Measurements from ENCODE around the gene BEGAIN. TPM values are rescaled to one million over a fixed set of nuclear protein-coding genes. Genes with fewer than 3 reads are reported as not detected.

BEGAIN gene
- polyA plus RNA-seq, 2 of the 4 experiments (the other 2 are of a cell fraction) = 1.4 to 3.7 TPM

- POLR2A ChIA-PET = no interaction called here
- FAIRE-seq = no peak
- Histone ChIP-seq H3K9me3 (no peaks in the 10 kb centered on the region), H3K4me1 (peaks cover 10% of the 10 kb centered on the region), H3K4me2 (peak overlapping the region; percentile 92), H3K27ac (peak overlapping the region; percentile 95 to 96), H3K4me3 (peak overlapping the region; percentile 94)
- no peak for ATAC-seq
- WGBS (ENCODE audit: missing lambda C conversion rate) = 82% methylated on average over 12 of the region's 15 CpGs
- no peak for TF ChIP-seq CHD4 (IDR thresholded peaks at IDR 0.05; ENCODE audit: borderline replicate concordance)
- TF ChIP-seq REST (IDR thresholded peaks at IDR 0.05) = no peak
- TF ChIP-seq HES2 (IDR thresholded peaks at IDR 0.05) = no peak
- TF ChIP-seq JUNB (IDR thresholded peaks at IDR 0.05) = no peak
- no peak for TF ChIP-seq HEYL (CRISPR knock-in tag; IDR thresholded peaks at IDR 0.05)
- TF ChIP-seq ZSCAN20 (CRISPR knock-in tag; IDR thresholded peaks at IDR 0.05) = no peak
- CTCF ChIA-PET = interaction anchor here (2.6 kb wide), 1 partner anchor 58 kb away, joined by 7 read pairs; no protein-coding TSS in a partner anchor
- no peak for DNase-seq (ENCODE audit: low read depth in 1 of 2, low spot score in 1 of 2)
These were observed 670 bp upstream of the BEGAIN start for GRCh38 chr14:100587763-100588411.

- DNase-seq (ENCODE audit: low read depth in 1 of 2, low spot score in 1 of 2) = peak; percentile 51 to 61
- no peak for FAIRE-seq
- ChIA-PET CTCF (interaction anchor here (2.5 kb wide), 1 partner anchor 202 kb away, joined by 9 read pairs; no protein-coding TSS in a partner anchor), POLR2A (no interaction called here)
- Histone ChIP-seq H3K27ac (peak overlapping the region; percentile 95 to 96), H3K4me3 (peak overlapping the region; percentile 94), H3K9me3 (no peaks in the 10 kb centered on the region), H3K4me1 (peaks cover 10% of the 10 kb centered on the region), H3K4me2 (peak overlapping the region; percentile 92)
- ATAC-seq = peak; percentile 77 to 86
- WGBS (ENCODE audit: missing lambda C conversion rate) = 10% methylated on average over 26 of the region's 62 CpGs
- TF ChIP-seq PBX3 (IDR thresholded peaks at IDR 0.05) (no peak), RCOR1 (IDR thresholded peaks at IDR 0.05; ENCODE audit: low read depth, low read length) (no peak), POLR2AphosphoS2 (conservative IDR thresholded peaks at IDR 0.05; ENCODE audit: low read length) (no peak), FOSB (CRISPR knock-in tag; IDR thresholded peaks at IDR 0.05) (no peak), NR3C1 (IDR thresholded peaks at IDR 0.05) (no peak), GATA3 (IDR thresholded peaks at IDR 0.05; ENCODE audit: borderline replicate concordance) (no peak), RFX5 (IDR thresholded peaks at IDR 0.05) (no peak), KDM1A (IDR thresholded peaks at IDR 0.05; ENCODE audit: low read depth) (no peak), HOXB13 (CRISPR knock-in tag; IDR thresholded peaks at IDR 0.05; ENCODE audit: low read depth) (no peak), ESRRA (IDR thresholded peaks at IDR 0.05; ENCODE audit: borderline replicate concordance, low read length) (no peak), HES2 (IDR thresholded peaks at IDR 0.05) (no peak), JUNB (IDR thresholded peaks at IDR 0.05) (no peak), CBX8 (IDR thresholded peaks at IDR 0.05) (no peak), EHF (CRISPR knock-in tag; IDR thresholded peaks at IDR 0.05) (no peak), POLR2A (IDR thresholded peaks at IDR 0.05; ENCODE audit: low read length) (peak; percentile 65), MAFK (IDR thresholded peaks at IDR 0.05; ENCODE audit: partially characterized antibody) (no peak), MYC (IDR thresholded peaks at IDR 0.05; ENCODE audit: borderline replicate concordance, low read length) (no peak; the same call in 1 of the 2 replicates), SMC3 (IDR thresholded peaks at IDR 0.05) (no peak), FOXS1 (CRISPR knock-in tag; IDR thresholded peaks at IDR 0.05) (no peak), FOSL2 (IDR thresholded peaks at IDR 0.05) (no peak), FOSL2 (CRISPR knock-in tag; IDR thresholded peaks at IDR 0.05) (no peak), ZSCAN20 (CRISPR knock-in tag; IDR thresholded peaks at IDR 0.05) (no peak), TFCP2L1 (CRISPR knock-in tag; IDR thresholded peaks at IDR 0.05) (no peak), BCL3 (IDR thresholded peaks at IDR 0.05) (peak; percentile 29; the same call in 1 of the 3 replicates), CTCF (IDR thresholded peaks at IDR 0.05) (no peak), RNF2 (IDR thresholded peaks at IDR 0.05; ENCODE audit: borderline replicate concordance, low read depth) (no peak)
These were observed 673 bp downstream of the BEGAIN start for GRCh38 chr14:100586403-100587085.

Measured in A549 (cell line).